ENCODE measurements around the gene BEGAIN. TPM values are rescaled to one million over a fixed set of nuclear protein-coding genes. Genes with fewer than 3 reads are reported as not detected.

BEGAIN gene
- total RNA-seq, 4 donors from 2014 or later: 3.5 to 7.1 (median 6.6) TPM

DNA sequence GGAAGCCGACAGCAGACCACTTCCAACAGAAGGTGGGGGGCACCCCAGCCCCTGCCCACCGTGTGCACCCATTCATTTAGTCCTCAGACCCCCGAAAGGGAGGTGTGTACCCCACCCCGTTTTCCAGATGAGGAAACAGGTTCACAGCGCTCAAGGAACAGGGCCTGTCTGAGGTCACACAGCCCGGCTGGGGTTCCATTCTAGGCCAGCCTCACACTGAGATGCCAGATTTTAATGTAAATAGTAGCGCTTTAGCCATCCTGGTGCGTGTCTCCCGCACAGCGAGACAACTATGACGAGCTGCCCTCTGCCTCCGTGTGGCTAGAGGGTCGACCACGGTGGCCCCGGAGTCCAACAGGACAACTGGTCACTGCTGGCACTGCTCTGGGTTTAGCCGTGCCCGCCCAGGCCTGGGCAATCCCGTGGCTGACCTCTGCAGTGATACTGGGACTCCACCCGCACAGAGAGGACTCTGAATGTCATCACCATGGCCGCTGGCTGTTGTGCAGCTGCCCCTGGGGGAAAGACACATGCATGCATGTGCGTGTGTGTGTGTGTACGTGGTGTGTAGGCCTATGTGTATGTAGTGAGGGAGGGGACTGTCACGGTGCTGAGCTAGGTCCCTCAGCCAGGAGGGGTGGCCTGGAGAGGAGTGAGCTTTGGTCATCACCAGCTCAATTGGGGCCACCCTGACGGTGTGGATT, 31.6 kb downstream of the BEGAIN start:
- H3K9me3 ChIP-seq: no peaks in the 10 kb centered on the region
- no peak overlapping the region for H3K4me3 ChIP-seq
- TF ChIP-seq EP300 (IDR thresholded peaks at IDR 0.05): no peak
- TF ChIP-seq POLR2AphosphoS5 (IDR thresholded peaks at IDR 0.05): no peak
- TF ChIP-seq, protein P1, sequence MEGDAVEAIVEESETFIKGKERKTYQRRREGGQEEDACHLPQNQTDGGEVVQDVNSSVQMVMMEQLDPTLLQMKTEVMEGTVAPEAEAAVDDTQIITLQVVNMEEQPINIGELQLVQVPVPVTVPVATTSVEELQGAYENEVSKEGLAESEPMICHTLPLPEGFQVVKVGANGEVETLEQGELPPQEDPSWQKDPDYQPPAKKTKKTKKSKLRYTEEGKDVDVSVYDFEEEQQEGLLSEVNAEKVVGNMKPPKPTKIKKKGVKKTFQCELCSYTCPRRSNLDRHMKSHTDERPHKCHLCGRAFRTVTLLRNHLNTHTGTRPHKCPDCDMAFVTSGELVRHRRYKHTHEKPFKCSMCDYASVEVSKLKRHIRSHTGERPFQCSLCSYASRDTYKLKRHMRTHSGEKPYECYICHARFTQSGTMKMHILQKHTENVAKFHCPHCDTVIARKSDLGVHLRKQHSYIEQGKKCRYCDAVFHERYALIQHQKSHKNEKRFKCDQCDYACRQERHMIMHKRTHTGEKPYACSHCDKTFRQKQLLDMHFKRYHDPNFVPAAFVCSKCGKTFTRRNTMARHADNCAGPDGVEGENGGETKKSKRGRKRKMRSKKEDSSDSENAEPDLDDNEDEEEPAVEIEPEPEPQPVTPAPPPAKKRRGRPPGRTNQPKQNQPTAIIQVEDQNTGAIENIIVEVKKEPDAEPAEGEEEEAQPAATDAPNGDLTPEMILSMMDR (IDR thresholded peaks at IDR 0.05): no peak
- no peak for TF ChIP-seq POLR2A (IDR thresholded peaks at IDR 0.05; ENCODE audit: low read depth)
- H3K27ac ChIP-seq (replicated peaks in 1 of 4): no peak overlapping the region
- WGBS: 89% methylated on average over 24 of the region's 24 CpGs
- no peaks in the 10 kb centered on the region for H3K27me3 ChIP-seq
- DNase-seq (ENCODE audit: extremely low spot score): no peak
- no peaks in the 10 kb centered on the region for H3K36me3 ChIP-seq
- H3K4me1 ChIP-seq: peaks cover 0 to 13% (median 5%) of the 10 kb centered on the region in 4 donors
- intact Hi-C loops (cut with DNase I): no loop called here

- intact Hi-C loops (cut with DNase I): no loop called here
- Histone ChIP-seq H3K9me3 (no peaks in the 10 kb centered on the region), H3K27me3 (no peaks in the 10 kb centered on the region), H3K4me3 (no peak overlapping the region), H3K27ac (replicated peaks in 1 of 4) (no peak overlapping the region), H3K36me3 (no peaks in the 10 kb centered on the region), H3K4me1 (peaks cover 0 to 16% (median 7%) of the 10 kb centered on the region in 4 donors)
- no peak for DNase-seq (ENCODE audit: extremely low spot score)
- TF ChIP-seq POLR2A (IDR thresholded peaks at IDR 0.05; ENCODE audit: low read depth): no peak
- TF ChIP-seq EP300 (IDR thresholded peaks at IDR 0.05): no peak
- TF ChIP-seq POLR2AphosphoS5 (IDR thresholded peaks at IDR 0.05): no peak
- TF ChIP-seq, protein P1 (IDR thresholded peaks at IDR 0.05): no peak
- WGBS: 89% methylated on average over 11 of the region's 17 CpGs
These were observed 32.4 kb downstream of the BEGAIN start for GRCh38 chr14:100554696-100555320.

GRCh38 chr14:100554082-100554677, 33.0 kb downstream of the BEGAIN start:
- Histone ChIP-seq H3K9me3 (no peaks in the 10 kb centered on the region), H3K4me3 (no peak overlapping the region), H3K4me1 (peaks cover 0 to 21% (median 9%) of the 10 kb centered on the region in 4 donors), H3K27ac (replicated peaks in 1 of 4) (no peak overlapping the region), H3K27me3 (no peaks in the 10 kb centered on the region), H3K36me3 (no peaks in the 10 kb centered on the region)
- intact Hi-C loops (cut with DNase I): no loop called here
- WGBS: 66% methylated on average over 3 of the region's 19 CpGs
- TF ChIP-seq, protein P1 (IDR thresholded peaks at IDR 0.05): no peak
- TF ChIP-seq EP300 (IDR thresholded peaks at IDR 0.05) (no peak), POLR2AphosphoS5 (IDR thresholded peaks at IDR 0.05) (no peak), POLR2A (IDR thresholded peaks at IDR 0.05; ENCODE audit: low read depth) (no peak)
- DNase-seq (ENCODE audit: extremely low spot score): no peak

DNA sequence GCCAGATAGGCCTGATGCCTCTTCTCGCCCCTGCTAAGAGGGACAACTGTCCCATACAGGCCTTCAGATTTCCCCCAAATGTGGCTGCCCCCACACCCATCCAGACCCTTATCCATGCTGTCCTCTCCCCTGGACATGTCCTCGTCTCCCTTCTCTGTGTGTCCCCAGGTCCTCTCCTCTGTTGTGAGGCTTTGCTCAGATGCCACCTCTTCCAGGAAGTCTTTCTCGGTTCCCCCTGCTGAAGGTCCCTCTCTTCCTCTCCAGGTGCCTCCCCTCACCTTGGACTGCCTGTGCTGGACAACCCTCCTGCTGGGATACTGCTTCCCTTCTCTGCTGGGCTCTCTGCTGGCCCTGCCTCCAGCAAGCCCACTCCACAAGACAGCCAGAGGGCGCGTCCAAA, 33.7 kb downstream of the BEGAIN start:
- Histone ChIP-seq H3K9me3 (no peaks in the 10 kb centered on the region), H3K27ac (replicated peaks in 1 of 4) (no peak overlapping the region), H3K4me1 (peaks cover 0 to 21% (median 8%) of the 10 kb centered on the region in 4 donors), H3K27me3 (no peaks in the 10 kb centered on the region), H3K4me3 (no peak overlapping the region), H3K36me3 (no peaks in the 10 kb centered on the region)
- intact Hi-C loops (cut with DNase I): no loop called here
- TF ChIP-seq POLR2AphosphoS5 (IDR thresholded peaks at IDR 0.05): no peak
- TF ChIP-seq POLR2A (IDR thresholded peaks at IDR 0.05; ENCODE audit: low read depth): no peak
- 89% methylated on average over 5 of the region's 5 CpGs for WGBS
- no peak for DNase-seq (ENCODE audit: extremely low spot score)

DNA sequence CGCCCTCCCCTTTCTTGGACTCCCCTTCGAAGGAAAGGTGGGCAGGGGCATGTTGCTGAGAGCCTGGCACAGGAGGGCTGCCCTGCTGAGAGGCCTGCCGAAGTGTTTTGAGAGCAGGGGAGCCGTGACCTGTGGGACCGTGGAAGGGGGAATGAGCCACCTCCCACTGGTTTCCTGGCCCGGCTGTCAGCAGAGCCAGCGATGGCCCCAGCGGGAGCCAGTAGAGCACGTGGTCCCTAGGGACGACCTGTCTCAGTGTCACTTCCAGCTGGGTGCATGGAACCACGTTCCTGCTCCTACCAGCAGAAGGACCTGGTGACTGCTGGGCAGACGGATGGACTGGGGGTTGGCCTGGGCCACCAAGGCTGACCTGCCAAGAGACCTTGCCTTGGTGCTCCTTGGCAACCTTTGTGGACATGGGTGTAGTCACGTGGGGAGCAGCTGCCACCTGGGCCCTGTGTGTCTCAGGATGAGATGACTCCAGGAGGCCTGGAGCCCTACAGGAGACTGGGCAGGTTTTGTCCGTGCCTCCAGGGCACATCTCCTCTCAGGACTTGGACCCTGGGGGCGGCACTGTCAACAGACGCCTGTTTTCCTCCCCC, 34.6 kb downstream of the BEGAIN start:
- 96% methylated on average over 11 of the region's 16 CpGs for WGBS
- no peak overlapping the region for H3K4me3 ChIP-seq
- H3K27ac ChIP-seq (replicated peaks in 1 of 4): no peak overlapping the region
- TF ChIP-seq, protein P1 (IDR thresholded peaks at IDR 0.05): no peak
- TF ChIP-seq EP300 (IDR thresholded peaks at IDR 0.05) (no peak), POLR2AphosphoS5 (IDR thresholded peaks at IDR 0.05) (no peak), POLR2A (IDR thresholded peaks at IDR 0.05; ENCODE audit: low read depth) (no peak)
- no peaks in the 10 kb centered on the region for H3K36me3 ChIP-seq
- DNase-seq (ENCODE audit: extremely low spot score): no peak
- H3K4me1 ChIP-seq: peaks cover 0 to 28% (median 6%) of the 10 kb centered on the region in 4 donors
- H3K27me3 ChIP-seq: no peaks in the 10 kb centered on the region
- H3K9me3 ChIP-seq: no peaks in the 10 kb centered on the region
- intact Hi-C loops (cut with DNase I): no loop called here

Measured in esophagus muscularis mucosa (tissue), 4 donors.